Muscle of arm (tissue), 12 donors: Measurements from ENCODE around the gene NINJ1. TPM values are rescaled to one million over a fixed set of nuclear protein-coding genes. Genes with fewer than 3 reads are reported as not detected.

Source experiments
- polyA plus RNA-seq, 12 donors: library from polyadenylated mRNA; unstranded; fragments of 120-200 nt; gene quantifications; one replicate each; pipeline ENCODE4 v1.2.1, GENCODE V29; 2013; ENCODE audit not compliant: insufficient read length in 12 of 12

Gene NINJ1
- polyA plus RNA-seq, 12 donors, result 19.0 to 31.9 (median 25.9) TPM; not detected in 1

Other genes starting within 250 kb of the NINJ1 start
- 10 to 100 TPM in 1 of 12 donors, 1 to 10 TPM in 10, not detected in 1; 2.0 to 15.7 (median 3.8) TPM for gene FGD3, start 186.7 kb downstream of the NINJ1 start, polyA plus RNA-seq
- gene SUSD3, start 75.5 kb downstream of the NINJ1 start, polyA plus RNA-seq, result 1 to 10 TPM in 9 of 12 donors, under 1 TPM in 1, not detected in 2; 0.89 to 3.7 (median 1.9) TPM
- 10 to 100 TPM in 11 of 12 donors, not detected in 1; 20.7 to 34.8 (median 25.3) TPM for gene CARD19, start 38.0 kb downstream of the NINJ1 start, polyA plus RNA-seq
- 10 to 100 TPM in 8 of 12 donors, 1 to 10 TPM in 3, not detected in 1; 7.2 to 61.6 (median 13.9) TPM for gene WNK2, start 49.9 kb upstream of the NINJ1 start, polyA plus RNA-seq